ENCODE measurements around the gene SLC1A2.
A peak's percentile ranks its signal among the peaks of the same experiment; 100 is the strongest.
"Not testable (repeated sequence)": the region's sequence is repeated elsewhere in the genome, so short reads cannot be mapped to it uniquely, and the experiment has no call there.

Gene SLC1A2

DNA sequence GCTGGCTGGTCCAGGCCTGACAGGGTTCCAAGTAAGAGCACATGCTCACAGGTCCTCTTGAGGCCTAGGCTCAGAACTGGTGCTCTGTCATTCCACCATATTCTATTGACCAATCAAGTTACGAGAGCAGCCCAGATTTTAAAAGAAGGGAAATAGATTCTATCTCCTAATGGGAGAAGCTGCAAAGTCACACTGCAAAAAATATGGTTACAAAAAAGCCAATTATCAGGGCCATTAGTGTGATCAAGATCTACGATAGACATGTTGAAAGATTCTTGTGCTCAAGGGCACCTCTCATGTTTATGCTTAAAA is 184.2 kb downstream of the SLC1A2 start:
- H3K4me3 ChIP-seq (ENCODE audit: low read depth in 1 of 2, low read length in 2 of 2) = no peak overlapping the region
- no peaks in the 10 kb centered on the region for H3K27me3 ChIP-seq (ENCODE audit: control insufficient read depth in 1 of 2, insufficient read depth in 2 of 2, low read length in 2 of 2)
- peaks cover 12% of the 10 kb centered on the region for H3K4me1 ChIP-seq (ENCODE audit: insufficient read depth, low read length)
- no peaks in the 10 kb centered on the region for H3K9me3 ChIP-seq (ENCODE audit: low read length)
- no peak overlapping the region for H3K27ac ChIP-seq (ENCODE audit: low read depth, low read length)
- H3K36me3 ChIP-seq (ENCODE audit: insufficient read depth, low read length) = peaks cover 11% of the 10 kb centered on the region
- no peak overlapping the region for H3K9ac ChIP-seq (ENCODE audit: low read length)

DNA sequence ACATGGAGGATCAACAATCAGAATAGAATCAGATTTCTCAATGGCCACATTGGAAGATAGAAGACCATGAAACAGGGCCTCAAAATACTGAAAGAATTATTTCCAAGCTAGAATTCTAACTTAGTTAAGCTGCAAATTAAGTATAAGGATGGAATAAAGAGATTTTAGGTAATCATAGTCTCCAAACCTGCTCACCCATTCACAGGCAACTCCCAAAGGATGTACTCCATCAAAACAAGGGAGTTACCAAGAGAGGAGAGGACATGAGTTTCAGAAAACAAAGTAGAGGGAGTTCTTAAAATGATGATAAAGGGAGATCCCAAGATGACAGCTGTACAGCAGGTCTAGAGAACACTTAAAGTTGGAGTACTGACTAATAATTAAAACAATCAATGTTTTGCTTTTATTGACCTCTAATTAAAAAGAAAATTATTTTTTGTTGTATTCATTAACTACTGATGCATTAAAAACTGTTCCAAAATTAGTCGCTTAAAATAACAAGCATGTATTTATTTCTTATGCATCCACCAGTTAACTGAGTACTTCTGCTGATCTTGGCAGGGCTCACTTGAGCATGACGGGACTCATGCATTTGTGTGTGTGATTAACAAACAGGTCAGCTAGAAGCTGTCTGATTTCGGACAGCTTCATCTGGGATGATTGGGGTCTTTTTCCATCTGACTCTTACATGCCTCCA is 184.8 kb downstream of the SLC1A2 start:
- no peaks in the 10 kb centered on the region for H3K27me3 ChIP-seq (ENCODE audit: control insufficient read depth in 1 of 2, insufficient read depth in 2 of 2, low read length in 2 of 2)
- no peaks in the 10 kb centered on the region for H3K9me3 ChIP-seq (ENCODE audit: low read length)
- H3K9ac ChIP-seq (ENCODE audit: low read length) = no peak overlapping the region
- peaks cover 16% of the 10 kb centered on the region for H3K36me3 ChIP-seq (ENCODE audit: insufficient read depth, low read length)
- H3K27ac ChIP-seq (ENCODE audit: low read depth, low read length) = no peak overlapping the region
- H3K4me1 ChIP-seq (ENCODE audit: insufficient read depth, low read length) = peaks cover 12% of the 10 kb centered on the region
- no peak overlapping the region for H3K4me3 ChIP-seq (ENCODE audit: low read depth in 1 of 2, low read length in 2 of 2)

DNA sequence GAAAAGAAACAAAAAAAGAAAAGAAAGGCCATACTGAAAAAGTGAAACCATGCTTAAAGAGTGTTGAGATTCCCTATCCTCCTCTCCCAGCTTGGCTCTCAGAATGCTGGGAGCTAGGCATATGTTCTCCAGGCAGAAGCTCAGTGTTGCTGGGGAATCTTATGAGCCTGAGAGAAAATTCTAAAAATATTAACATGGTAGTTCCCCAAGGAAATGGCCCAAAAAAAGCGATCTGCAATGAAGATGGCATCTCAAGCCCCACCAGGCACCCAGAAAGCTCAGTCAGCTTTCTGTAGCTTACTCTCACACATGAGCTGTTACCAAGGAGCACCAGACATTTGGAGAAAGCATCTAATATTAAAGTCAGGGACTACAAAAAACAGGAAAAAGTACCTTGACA is 185.8 kb downstream of the SLC1A2 start:
- no peaks in the 10 kb centered on the region for H3K27me3 ChIP-seq (ENCODE audit: control insufficient read depth in 1 of 2, insufficient read depth in 2 of 2, low read length in 2 of 2)
- peaks cover 14% of the 10 kb centered on the region for H3K4me1 ChIP-seq (ENCODE audit: insufficient read depth, low read length)
- H3K4me3 ChIP-seq (ENCODE audit: low read depth in 1 of 2, low read length in 2 of 2) = no peak overlapping the region
- peak overlapping the region; percentile 25 for H3K27ac ChIP-seq (ENCODE audit: low read depth, low read length)
- H3K9ac ChIP-seq (ENCODE audit: low read length) = no peak overlapping the region
- peaks cover 22% of the 10 kb centered on the region for H3K36me3 ChIP-seq (ENCODE audit: insufficient read depth, low read length)
- H3K9me3 ChIP-seq (ENCODE audit: low read length) = no peaks in the 10 kb centered on the region

DNA sequence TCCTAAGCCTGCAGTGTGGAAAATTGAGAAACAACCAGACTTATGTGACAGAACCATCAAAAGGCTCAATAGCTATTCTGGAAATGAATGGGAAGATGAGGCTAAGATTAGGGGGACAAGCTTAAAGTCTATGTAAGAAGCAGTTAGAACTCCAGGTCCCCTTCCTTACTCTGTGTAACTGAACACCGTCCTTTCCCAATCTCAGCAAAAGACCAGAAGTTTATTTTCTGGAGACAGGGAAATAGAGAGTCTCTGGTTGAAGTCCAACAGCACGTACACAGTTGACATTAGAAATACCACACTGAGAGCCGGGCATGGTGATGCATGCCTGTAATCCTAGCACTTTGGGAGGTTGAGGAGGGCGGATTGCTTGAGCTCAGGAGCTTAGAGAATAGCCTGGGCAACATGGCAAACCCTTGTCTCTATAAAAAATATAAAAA is 186.4 kb downstream of the SLC1A2 start:
- H3K9me3 ChIP-seq (ENCODE audit: low read length) = no peaks in the 10 kb centered on the region
- peak overlapping the region; percentile 25 for H3K27ac ChIP-seq (ENCODE audit: low read depth, low read length)
- H3K36me3 ChIP-seq (ENCODE audit: insufficient read depth, low read length) = peaks cover 22% of the 10 kb centered on the region
- H3K4me3 ChIP-seq (ENCODE audit: low read depth in 1 of 2, low read length in 2 of 2) = no peak overlapping the region
- H3K9ac ChIP-seq (ENCODE audit: low read length) = no peak overlapping the region
- H3K27me3 ChIP-seq (ENCODE audit: control insufficient read depth in 1 of 2, insufficient read depth in 2 of 2, low read length in 2 of 2) = no peaks in the 10 kb centered on the region
- peaks cover 21% of the 10 kb centered on the region for H3K4me1 ChIP-seq (ENCODE audit: insufficient read depth, low read length)

DNA sequence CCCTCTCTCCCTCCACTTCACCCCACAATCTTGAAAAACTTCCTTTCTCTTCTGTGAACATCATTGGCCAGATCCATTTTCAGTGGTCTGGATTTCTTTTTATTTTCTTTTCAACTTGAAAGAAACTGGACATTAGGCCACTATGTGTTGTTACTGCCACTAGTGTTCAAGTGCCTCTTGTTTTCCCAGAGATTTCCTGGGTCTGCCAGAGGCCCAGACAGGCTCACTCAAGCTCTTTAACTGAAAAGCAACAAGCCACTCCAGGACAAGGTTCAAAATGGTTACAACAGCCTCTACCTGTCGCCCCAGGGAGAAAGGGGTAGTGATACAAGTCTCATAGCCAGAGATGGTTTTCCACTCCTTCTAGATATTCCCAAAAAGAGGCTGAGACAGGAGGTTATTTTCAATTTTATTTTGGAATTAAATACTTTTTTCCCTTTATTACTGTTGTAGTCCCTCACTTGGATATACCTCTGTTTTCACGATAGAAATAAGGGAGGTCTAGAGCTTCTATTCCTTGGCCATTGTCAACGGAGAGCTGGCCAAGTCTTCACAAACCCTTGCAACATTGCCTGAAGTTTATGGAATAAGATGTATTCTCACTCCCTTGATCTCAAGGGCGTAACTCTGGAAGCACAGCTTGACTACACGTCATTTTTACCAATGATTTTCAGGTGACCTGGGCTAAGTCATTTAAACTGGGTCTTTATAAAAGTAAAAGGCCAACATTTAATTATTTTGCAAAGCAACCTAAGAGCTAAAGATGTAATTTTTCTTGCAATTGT is 188.1 kb downstream of the SLC1A2 start:
- H3K4me1 ChIP-seq (ENCODE audit: insufficient read depth, low read length) = peaks cover 30% of the 10 kb centered on the region
- no peaks in the 10 kb centered on the region for H3K27me3 ChIP-seq (ENCODE audit: control insufficient read depth in 1 of 2, insufficient read depth in 2 of 2, low read length in 2 of 2)
- H3K27ac ChIP-seq (ENCODE audit: low read depth, low read length) = peak overlapping the region; percentile 49
- no peaks in the 10 kb centered on the region for H3K9me3 ChIP-seq (ENCODE audit: low read length)
- no peak overlapping the region for H3K9ac ChIP-seq (ENCODE audit: low read length)
- H3K36me3 ChIP-seq (ENCODE audit: insufficient read depth, low read length) = peaks cover 22% of the 10 kb centered on the region
- no peak overlapping the region for H3K4me3 ChIP-seq (ENCODE audit: low read depth in 1 of 2, low read length in 2 of 2)

DNA sequence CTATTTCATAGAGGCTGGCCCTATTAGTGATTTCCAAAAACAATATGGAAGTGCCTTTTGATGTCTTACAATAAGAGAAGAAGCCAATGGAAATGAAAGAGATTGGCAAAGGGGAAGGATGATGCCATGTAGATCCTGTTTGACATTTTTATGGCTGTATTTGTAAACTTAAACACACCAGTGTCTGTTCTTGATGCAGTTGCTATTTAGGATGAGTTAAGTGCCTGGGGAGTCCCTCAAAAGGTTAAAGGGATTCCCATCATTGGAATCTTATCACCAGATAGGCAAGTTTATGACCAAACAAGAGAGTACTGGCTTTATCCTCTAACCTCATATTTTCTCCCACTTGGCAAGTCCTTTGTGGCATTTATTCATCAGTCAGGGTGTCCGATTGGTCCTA is 189.0 kb downstream of the SLC1A2 start:
- Histone ChIP-seq H3K36me3 (ENCODE audit: insufficient read depth, low read length) (peaks cover 22% of the 10 kb centered on the region), H3K4me3 (ENCODE audit: low read depth in 1 of 2, low read length in 2 of 2) (no peak overlapping the region)

DNA sequence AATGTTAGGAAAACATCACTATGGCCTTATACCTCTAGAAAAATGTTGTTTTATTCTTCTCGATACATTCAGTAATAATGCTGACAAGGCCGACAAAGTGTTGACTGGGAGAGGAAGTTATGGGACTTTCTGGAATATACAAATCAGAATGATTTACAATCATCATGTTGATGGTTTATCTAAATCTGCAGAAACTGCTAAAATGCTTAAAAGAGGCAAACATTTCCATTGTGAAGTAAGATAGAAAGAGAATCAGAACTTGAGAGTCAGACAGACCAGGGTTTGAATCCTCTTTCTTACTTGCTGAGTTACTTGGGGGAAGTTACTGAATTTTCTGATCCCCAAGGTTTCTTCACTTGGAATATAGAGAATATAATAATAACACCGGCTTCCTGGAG is 191.0 kb downstream of the SLC1A2 start:
- Histone ChIP-seq H3K4me1 (ENCODE audit: insufficient read depth, low read length) (peaks cover 39% of the 10 kb centered on the region), H3K27me3 (ENCODE audit: control insufficient read depth in 1 of 2, insufficient read depth in 2 of 2, low read length in 2 of 2) (no peaks in the 10 kb centered on the region), H3K36me3 (ENCODE audit: insufficient read depth, low read length) (peaks cover 38% of the 10 kb centered on the region), H3K4me3 (ENCODE audit: low read depth in 1 of 2, low read length in 2 of 2) (no peak overlapping the region), H3K27ac (ENCODE audit: low read depth, low read length) (no peak overlapping the region), H3K9ac (ENCODE audit: low read length) (no peak overlapping the region), H3K9me3 (ENCODE audit: low read length) (no peaks in the 10 kb centered on the region)

More for the DNA sequence above, 189.0 kb downstream of the SLC1A2 start:
- Histone ChIP-seq H3K9ac (ENCODE audit: low read length) (no peak overlapping the region), H3K27ac (ENCODE audit: low read depth, low read length) (no peak overlapping the region), H3K9me3 (ENCODE audit: low read length) (no peaks in the 10 kb centered on the region), H3K27me3 (ENCODE audit: control insufficient read depth in 1 of 2, insufficient read depth in 2 of 2, low read length in 2 of 2) (no peaks in the 10 kb centered on the region), H3K4me1 (ENCODE audit: insufficient read depth, low read length) (peaks cover 30% of the 10 kb centered on the region)

DNA sequence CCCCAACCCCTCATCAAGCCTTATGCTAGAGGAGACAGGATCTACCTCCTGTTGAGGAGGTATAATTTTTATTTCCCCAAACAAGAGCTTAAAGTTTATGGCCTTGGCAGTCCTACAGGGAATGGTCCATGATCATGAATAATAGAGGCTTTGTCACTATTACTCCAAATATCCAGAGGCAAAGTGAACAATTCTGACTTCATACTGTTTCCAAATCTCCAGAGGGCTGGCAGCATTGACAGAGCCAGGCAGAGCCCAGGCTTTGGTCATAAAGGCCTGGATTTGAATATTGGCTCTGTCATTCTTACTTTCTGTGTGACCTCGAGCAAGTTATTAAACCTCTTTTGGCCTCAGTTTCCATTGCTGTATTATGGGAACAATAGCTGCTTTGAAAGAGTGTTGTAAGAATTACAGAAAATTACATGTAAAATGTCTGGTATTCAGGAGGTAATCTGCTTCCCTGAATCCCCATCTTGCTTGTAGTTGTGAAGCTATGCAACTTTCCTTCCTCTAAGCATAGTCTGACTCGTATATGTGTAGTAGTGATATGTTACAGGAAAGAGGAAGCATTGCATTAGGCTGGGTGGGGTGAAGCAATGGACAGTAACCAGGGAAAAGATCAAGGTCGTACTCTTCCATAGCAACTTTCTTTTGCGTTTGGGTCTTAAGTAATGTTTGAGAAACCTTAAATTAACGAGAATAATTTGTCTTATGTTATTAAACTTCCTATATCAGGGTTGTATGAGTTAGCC is 191.6 kb downstream of the SLC1A2 start:
- H3K27me3 ChIP-seq (ENCODE audit: control insufficient read depth in 1 of 2, insufficient read depth in 2 of 2, low read length in 2 of 2) = no peaks in the 10 kb centered on the region
- no peak overlapping the region for H3K9ac ChIP-seq (ENCODE audit: low read length)
- H3K4me1 ChIP-seq (ENCODE audit: insufficient read depth, low read length) = peaks cover 41% of the 10 kb centered on the region
- H3K27ac ChIP-seq (ENCODE audit: low read depth, low read length) = no peak overlapping the region
- no peaks in the 10 kb centered on the region for H3K9me3 ChIP-seq (ENCODE audit: low read length)
- no peak overlapping the region for H3K4me3 ChIP-seq (ENCODE audit: low read depth in 1 of 2, low read length in 2 of 2)
- H3K36me3 ChIP-seq (ENCODE audit: insufficient read depth, low read length) = peaks cover 43% of the 10 kb centered on the region

DNA sequence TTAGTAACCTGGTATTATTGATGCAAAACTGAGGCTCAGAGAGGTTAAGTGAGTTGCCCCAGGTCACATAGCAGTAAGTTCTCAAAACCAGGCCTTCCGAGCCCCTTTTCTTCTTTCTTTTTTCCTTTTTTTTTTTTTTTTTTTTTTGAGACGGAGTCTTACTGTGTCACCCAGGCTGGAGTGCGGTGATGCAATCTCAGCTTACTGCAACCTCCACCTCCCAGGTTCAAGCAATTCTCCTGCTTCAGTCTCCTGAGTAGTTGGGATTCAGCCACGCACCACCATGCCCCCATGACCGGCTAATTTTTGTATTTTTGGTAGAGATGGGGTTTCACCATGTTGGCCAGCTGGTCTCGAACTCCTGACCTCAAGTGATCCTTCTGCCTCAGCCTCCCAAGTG is 192.6 kb downstream of the SLC1A2 start:
- Histone ChIP-seq H3K4me1 (ENCODE audit: insufficient read depth, low read length) (peaks cover 35% of the 10 kb centered on the region), H3K36me3 (ENCODE audit: insufficient read depth, low read length) (peaks cover 50% of the 10 kb centered on the region)
- H3K27me3 ChIP-seq (ENCODE audit: control insufficient read depth in 1 of 2, insufficient read depth in 2 of 2, low read length in 2 of 2); H3K9me3 ChIP-seq (ENCODE audit: low read length); H3K27ac ChIP-seq (ENCODE audit: low read depth, low read length); H3K4me3 ChIP-seq (ENCODE audit: low read depth in 1 of 2, low read length in 2 of 2); H3K9ac ChIP-seq (ENCODE audit: low read length): not testable (repeated sequence)

DNA sequence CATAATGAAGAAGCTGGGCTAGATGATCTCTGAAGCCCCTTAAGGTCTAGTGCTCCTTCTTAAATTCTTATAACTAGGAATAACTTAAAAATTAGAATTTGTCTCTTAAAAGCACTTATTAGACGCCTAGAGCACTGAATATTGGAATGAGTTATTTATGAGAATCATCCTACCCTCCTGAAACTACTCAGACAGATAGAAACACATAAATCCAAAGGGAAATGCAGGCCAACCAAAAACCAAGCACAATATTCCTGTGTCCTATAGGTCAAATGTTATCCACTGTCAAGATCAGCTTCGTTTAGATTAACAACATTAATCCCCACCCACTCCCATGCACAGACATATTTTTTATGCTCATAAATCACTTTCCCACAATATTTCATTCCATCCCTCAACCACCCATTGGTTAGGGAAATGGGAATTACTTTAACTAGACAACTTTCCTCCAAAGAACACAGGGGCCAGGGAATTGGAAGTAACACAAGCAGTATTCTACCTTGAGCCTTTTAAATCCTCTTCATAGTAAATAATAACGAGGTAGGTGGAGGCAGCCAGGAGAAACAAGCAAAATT is 193.3 kb downstream of the SLC1A2 start:
- H3K36me3 ChIP-seq (ENCODE audit: insufficient read depth, low read length) = peaks cover 56% of the 10 kb centered on the region
- H3K27ac ChIP-seq (ENCODE audit: low read depth, low read length) = no peak overlapping the region
- H3K9me3 ChIP-seq (ENCODE audit: low read length) = no peaks in the 10 kb centered on the region
- no peak overlapping the region for H3K9ac ChIP-seq (ENCODE audit: low read length)
- H3K4me3 ChIP-seq (ENCODE audit: low read depth in 1 of 2, low read length in 2 of 2) = no peak overlapping the region
- H3K27me3 ChIP-seq (ENCODE audit: control insufficient read depth in 1 of 2, insufficient read depth in 2 of 2, low read length in 2 of 2) = no peaks in the 10 kb centered on the region
- peaks cover 35% of the 10 kb centered on the region for H3K4me1 ChIP-seq (ENCODE audit: insufficient read depth, low read length)

DNA sequence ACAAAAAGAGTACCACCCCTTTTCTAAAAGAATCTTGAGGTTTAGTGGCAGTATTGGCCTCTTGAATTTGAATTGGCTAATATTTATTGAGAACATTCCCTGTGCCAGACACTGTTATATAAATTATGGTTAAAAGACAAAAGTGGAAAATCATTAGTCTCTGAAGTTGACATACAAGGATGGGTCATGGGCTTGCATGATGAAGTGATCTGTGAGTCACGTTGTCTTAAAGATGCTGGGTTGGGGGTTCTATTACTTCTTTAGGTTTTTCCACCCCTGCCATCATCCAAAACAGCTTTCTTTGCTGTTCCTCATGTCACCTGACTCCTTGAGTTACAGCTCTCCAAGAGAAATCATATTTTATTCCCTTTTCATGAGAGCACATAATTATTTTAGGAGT is 195.4 kb downstream of the SLC1A2 start:
- Histone ChIP-seq H3K27ac (ENCODE audit: low read depth, low read length) (no peak overlapping the region), H3K9me3 (ENCODE audit: low read length) (no peaks in the 10 kb centered on the region), H3K9ac (ENCODE audit: low read length) (no peak overlapping the region), H3K36me3 (ENCODE audit: insufficient read depth, low read length) (peaks cover 50% of the 10 kb centered on the region), H3K4me3 (ENCODE audit: low read depth in 1 of 2, low read length in 2 of 2) (no peak overlapping the region), H3K4me1 (ENCODE audit: insufficient read depth, low read length) (peaks cover 39% of the 10 kb centered on the region), H3K27me3 (ENCODE audit: control insufficient read depth in 1 of 2, insufficient read depth in 2 of 2, low read length in 2 of 2) (no peaks in the 10 kb centered on the region)

All from muscle layer of colon (tissue), 2 donors.